ENCODE measurements around the gene LFNG. TPM values are rescaled to one million over a fixed set of nuclear protein-coding genes. Genes with fewer than 3 reads are reported as not detected.

The LFNG gene
- total and polyA plus RNA-seq, 2 donors from 2014 or later: 5.0 to 18.4 TPM

DNA sequence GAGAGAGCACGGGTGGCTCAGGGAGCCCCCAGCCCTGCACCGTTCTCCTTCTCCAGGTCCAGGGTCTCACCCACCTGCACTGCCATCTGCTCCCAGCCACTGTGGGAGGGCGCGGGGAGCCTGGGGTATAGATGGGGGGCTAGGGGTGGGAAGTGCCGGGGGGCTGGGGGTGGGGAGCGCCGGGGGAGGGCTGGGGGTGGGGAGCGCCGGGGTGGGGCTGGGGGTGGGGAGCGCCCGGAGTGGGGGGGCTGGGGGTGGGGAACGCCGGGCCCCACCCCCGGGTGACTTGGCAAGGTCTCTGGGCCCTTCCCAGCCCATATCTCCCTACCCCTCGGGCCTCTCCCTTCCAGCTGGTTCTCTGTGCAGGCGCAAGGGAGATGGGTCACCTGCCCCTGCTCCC lies 43.3 kb upstream of the LFNG start, which contains the start of gene GRIFIN:
GRIFIN (minus strand) TSS at position 101 of the 400 bp plus-strand sequence; CDS start at position 86, 15 bp downstream.
- Histone ChIP-seq H3K4me1 (ENCODE audit: control insufficient read depth in 2 of 3, insufficient read depth in 2 of 3, low read depth in 1 of 3, low read length in 3 of 3) (peaks cover 0 to 10% (median 0%) of the 10 kb centered on the region in 3 donors), H3K27me3 (ENCODE audit: control insufficient read depth, insufficient read depth, low read length) (no peaks in the 10 kb centered on the region), H3K9me3 (ENCODE audit: control insufficient read depth in 2 of 3, insufficient read depth in 1 of 3, low read length in 3 of 3) (no peaks in the 10 kb centered on the region), H3K4me3 (ENCODE audit: low read length in 3 of 3) (no peak within 1 kb of the TSS), H3K27ac (ENCODE audit: low read depth in 2 of 2, low read length in 2 of 2) (no peak within 1 kb of the TSS), H3K9ac (ENCODE audit: low read length in 3 of 3) (no peak within 1 kb of the TSS), H3K36me3 (ENCODE audit: control insufficient read depth in 2 of 3, insufficient read depth in 3 of 3, low read length in 3 of 3) (no peaks in the 10 kb centered on the region)
- TF ChIP-seq, protein P1, sequence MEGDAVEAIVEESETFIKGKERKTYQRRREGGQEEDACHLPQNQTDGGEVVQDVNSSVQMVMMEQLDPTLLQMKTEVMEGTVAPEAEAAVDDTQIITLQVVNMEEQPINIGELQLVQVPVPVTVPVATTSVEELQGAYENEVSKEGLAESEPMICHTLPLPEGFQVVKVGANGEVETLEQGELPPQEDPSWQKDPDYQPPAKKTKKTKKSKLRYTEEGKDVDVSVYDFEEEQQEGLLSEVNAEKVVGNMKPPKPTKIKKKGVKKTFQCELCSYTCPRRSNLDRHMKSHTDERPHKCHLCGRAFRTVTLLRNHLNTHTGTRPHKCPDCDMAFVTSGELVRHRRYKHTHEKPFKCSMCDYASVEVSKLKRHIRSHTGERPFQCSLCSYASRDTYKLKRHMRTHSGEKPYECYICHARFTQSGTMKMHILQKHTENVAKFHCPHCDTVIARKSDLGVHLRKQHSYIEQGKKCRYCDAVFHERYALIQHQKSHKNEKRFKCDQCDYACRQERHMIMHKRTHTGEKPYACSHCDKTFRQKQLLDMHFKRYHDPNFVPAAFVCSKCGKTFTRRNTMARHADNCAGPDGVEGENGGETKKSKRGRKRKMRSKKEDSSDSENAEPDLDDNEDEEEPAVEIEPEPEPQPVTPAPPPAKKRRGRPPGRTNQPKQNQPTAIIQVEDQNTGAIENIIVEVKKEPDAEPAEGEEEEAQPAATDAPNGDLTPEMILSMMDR (IDR thresholded peaks at IDR 0.05; ENCODE audit: borderline replicate concordance, extremely low read depth, insufficient read depth): no peak
- intact Hi-C loops (cut with DNase I): no loop called here
- FAIRE-seq (no peak), DNase-seq (no peak)

DNA sequence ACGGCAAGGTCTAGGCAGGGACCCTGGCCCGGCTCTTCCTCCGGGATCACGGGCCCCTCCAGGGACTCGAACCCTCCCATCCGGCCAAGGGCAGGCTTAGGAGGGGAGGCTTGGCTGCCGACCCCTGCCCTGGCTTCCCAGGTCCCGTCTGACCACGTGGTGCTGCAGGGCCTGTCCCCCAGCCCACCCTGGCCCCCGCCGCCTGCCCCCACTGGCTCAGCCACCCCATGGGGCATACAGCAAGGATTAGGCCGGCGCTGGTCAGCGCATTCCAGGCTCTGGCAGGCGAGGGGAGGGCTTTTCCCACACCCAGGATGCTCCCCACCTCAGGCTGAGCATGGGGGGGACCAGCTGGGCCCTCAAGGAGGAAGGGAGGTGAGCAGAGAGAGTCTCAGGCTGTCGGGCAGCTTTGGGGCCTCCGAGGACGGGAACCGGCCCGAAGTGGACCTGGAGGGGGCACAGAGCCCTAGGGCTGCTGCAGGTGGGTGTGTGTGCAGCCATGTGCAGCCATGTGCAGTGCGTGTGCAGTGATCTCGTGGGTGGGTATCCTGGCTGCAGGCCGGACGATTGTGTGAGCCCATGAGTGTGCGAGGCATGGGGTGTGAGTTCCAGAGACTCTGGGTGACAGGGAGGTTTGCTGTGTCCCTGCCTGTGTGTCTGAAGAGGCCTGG lies 42.7 kb upstream of the LFNG start:
- H3K27me3 ChIP-seq (ENCODE audit: control insufficient read depth, insufficient read depth, low read length): no peaks in the 10 kb centered on the region
- H3K36me3 ChIP-seq (ENCODE audit: control insufficient read depth in 2 of 3, insufficient read depth in 3 of 3, low read length in 3 of 3): no peaks in the 10 kb centered on the region
- H3K27ac ChIP-seq (ENCODE audit: low read depth in 2 of 2, low read length in 2 of 2): no peak overlapping the region
- TF ChIP-seq, protein P1 (IDR thresholded peaks at IDR 0.05; ENCODE audit: borderline replicate concordance, extremely low read depth, insufficient read depth): no peak
- DNase-seq: peak in 1 of 5 donors; percentile 76
- no peak for FAIRE-seq
- H3K4me3 ChIP-seq (ENCODE audit: low read length in 3 of 3): no peak overlapping the region
- peaks cover 0 to 10% (median 0%) of the 10 kb centered on the region in 3 donors for H3K4me1 ChIP-seq (ENCODE audit: control insufficient read depth in 2 of 3, insufficient read depth in 2 of 3, low read depth in 1 of 3, low read length in 3 of 3)
- no peak overlapping the region for H3K9ac ChIP-seq (ENCODE audit: low read length in 3 of 3)
- H3K9me3 ChIP-seq (ENCODE audit: control insufficient read depth in 2 of 3, insufficient read depth in 1 of 3, low read length in 3 of 3): no peaks in the 10 kb centered on the region
- intact Hi-C loops (cut with DNase I): no loop called here

DNA sequence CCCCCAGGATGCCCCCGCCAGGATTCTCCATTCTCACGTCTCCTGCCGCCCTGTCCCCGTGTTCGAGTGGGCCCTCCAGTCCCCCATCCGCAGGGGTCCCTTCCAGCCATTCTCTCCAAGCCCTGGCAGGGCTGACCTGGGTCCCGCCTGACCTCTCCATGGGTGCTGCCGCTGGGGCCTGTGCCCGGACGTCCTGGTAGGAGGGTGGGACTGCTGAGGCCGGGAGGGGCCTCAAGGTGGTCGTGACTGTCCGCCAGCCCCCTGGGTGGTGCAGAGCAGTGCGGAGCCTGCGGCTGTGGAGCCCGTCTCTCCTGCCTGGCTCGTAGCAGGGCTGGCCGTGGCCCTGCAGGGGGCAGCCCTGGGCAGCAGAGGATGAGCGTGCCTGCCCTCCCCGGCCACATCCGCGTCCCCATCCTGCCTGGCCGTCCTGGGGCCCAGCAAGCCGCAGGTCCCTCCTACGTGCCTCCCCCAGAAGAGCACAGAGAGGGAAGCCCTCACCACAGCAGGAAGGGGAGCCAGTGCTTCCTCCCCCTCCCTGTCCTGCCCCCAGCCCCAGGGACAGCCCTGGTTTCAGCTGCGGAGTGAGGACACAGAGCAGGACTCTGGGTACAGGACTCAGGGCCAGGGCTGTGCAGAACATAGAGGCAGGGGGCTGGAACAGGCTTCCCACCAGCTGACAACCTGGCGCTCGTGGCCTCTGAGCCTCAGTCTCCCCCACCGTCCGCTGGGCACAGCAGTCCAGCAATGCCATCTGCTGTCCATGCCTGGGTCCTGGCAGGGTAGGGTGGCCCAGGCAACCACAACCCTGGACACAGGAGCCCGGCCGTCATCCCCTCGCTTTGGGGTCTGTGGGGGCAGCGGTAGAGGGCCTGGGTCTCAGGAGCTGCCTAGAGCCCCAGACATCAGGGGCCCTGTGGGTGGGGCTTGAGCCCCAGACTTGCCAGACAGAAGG lies 41.9 kb upstream of the LFNG start:
- DNase-seq (peak; percentile 74 to 90 (median 81)), FAIRE-seq (no peak)
- Histone ChIP-seq H3K27me3 (ENCODE audit: control insufficient read depth, insufficient read depth, low read length) (no peaks in the 10 kb centered on the region), H3K27ac (ENCODE audit: low read depth in 2 of 2, low read length in 2 of 2) (no peak overlapping the region), H3K4me3 (ENCODE audit: low read length in 3 of 3) (no peak overlapping the region), H3K9me3 (ENCODE audit: control insufficient read depth in 2 of 3, insufficient read depth in 1 of 3, low read length in 3 of 3) (no peaks in the 10 kb centered on the region), H3K9ac (ENCODE audit: low read length in 3 of 3) (peak overlapping the region in 1 of 3 donors; percentile 24), H3K4me1 (ENCODE audit: control insufficient read depth in 2 of 3, insufficient read depth in 2 of 3, low read depth in 1 of 3, low read length in 3 of 3) (peaks cover 0 to 10% (median 0%) of the 10 kb centered on the region in 3 donors), H3K36me3 (ENCODE audit: control insufficient read depth in 2 of 3, insufficient read depth in 3 of 3, low read length in 3 of 3) (no peaks in the 10 kb centered on the region)
- intact Hi-C loops (cut with DNase I): no loop called here
- TF ChIP-seq, protein P1 (IDR thresholded peaks at IDR 0.05; ENCODE audit: borderline replicate concordance, extremely low read depth, insufficient read depth): peak; percentile 79

All from kidney (tissue), 14 donors.